Uterus (tissue), 2 donors: ENCODE results near the gene GRM1.

ENCODE experiments used
- CTCF ChIP-seq, 4 experiments: fragments of 200-600 bp in 2 of 4; fragments of 450-650 bp in 2 of 4; sonication (generic) in 2 of 4; IDR thresholded peaks; one replicate each; pipeline ENCODE4 v1.5.1; 2016 to 2019; ENCODE audit warnings: antibody characterized with exemption in 4 of 4, mild to moderate bottlenecking in 2 of 4, moderate library complexity in 1 of 4
- POLR2A ChIP-seq, 2 donors: fragments of 450-650 bp; IDR thresholded peaks; one replicate each; pipeline ENCODE4 v1.6.1; 2016; ENCODE audit warnings: antibody characterized with exemption in 2 of 2, mild to moderate bottlenecking in 1 of 2, moderate library complexity in 1 of 2

DNA sequence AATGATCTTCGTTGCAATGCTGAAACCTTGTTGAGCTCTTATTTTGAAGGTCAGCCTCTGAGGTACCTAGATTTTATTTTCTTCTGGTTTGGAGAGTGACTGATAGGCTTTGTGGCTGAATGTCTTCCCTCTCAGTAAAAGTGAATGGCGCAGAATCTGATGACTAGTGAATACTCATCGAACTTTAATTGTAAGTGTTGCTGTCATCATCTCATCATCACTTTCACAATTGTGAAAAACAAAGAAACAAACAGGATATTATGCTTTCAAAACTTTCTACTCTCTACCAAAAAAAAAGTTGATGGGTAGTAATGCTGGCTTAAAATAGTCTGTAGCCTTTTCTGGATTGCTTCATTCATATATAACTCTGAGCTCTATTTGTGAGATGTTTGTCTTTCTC lies 275.3 kb downstream of the GRM1 start:
- TF ChIP-seq POLR2A (IDR thresholded peaks at IDR 0.05), result no peak
- TF ChIP-seq CTCF (IDR thresholded peaks at IDR 0.05), result no peak
